Left renal pelvis (tissue), 4 donors: ENCODE data around the gene LSM7. TPM values are rescaled to one million over a fixed set of nuclear protein-coding genes. Genes with fewer than 3 reads are reported as not detected.

Experiments
- DNase-seq, 4 donors: peaks; one replicate each; pipeline ENCODE4 v3.0.0-alpha.2; 2013; ENCODE audit warnings: low read depth in 4 of 4, low spot score in 3 of 4
- polyA plus RNA-seq, 4 donors: library from polyadenylated mRNA; unstranded; fragments of 120-200 nt; gene quantifications; one replicate each; pipeline ENCODE4 v1.2.1, GENCODE V29; 2013; ENCODE audit not compliant: insufficient read length in 4 of 4

The LSM7 gene
- polyA plus RNA-seq, 4 donors = 72.9 to 105 (median 80.2) TPM

DNA sequence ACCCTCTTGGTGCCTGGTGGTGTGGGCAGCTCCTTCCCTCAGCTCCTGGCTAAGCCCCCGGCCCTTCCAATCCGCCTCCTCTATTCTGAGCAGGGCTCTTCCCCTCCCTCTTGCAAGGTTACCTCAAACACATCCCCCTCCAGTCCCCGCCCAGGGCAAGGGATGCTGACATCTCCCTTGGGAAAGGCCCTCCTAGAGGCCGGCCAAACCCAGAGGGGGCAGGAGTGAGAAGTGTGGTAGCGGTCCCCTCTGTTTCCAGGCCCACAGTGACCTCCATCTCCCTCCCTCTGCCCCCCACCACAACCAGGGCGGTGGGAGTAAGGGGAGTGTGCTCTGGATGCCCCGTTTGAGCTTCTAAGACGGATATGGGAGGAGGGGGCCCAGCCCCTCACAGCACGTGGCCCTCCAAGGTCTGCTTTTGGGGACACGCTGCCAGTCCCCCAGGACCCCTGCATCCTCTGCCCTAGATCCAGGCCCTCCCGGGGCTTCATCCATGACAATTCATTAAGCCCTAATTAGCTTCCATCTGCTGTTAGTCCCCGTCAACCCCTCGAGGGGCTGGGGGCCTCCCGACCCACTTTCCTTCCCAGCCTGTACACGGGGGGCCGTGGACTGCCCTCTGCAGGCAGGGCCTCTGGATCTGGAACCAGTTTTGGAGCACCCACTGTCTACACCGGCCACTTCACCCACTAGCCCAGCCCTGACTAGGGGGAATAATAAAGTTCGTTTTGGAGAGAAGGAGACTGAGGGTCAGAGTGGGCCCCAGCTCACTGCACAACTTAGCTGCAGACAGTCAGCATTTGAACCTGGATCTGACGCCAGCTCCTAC is 22.7 kb downstream of the LSM7 start:
- DNase-seq = no peak

DNA sequence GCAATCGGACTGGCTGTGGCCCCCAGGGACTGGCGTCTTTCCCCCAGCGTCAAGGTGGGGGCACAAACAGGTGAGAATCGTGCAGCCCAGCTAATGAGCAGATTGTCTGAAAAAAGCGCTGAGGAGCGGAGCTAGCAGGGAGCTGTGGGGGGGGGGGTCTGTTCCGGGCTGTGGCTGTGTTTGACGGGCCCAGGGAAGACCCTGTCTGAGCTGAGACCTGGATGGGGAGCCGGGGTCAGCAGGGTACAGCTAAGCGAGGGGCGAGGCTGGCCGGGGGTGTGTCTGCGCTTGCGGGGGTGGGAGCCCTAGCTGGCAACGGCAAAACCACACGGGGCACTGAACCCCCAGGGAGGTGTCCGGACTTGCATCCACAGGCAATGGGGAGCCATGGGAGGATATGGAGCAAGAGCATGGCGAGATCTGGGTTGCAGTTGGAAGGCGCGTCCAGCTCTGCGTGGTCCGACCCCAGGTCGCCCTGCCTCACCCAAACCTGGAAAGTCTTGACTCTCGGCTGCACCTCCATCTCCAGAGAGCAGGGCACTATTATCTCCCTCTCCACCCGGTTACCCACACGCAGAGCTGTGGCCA is 25.1 kb downstream of the LSM7 start:
- no peak for DNase-seq

DNA sequence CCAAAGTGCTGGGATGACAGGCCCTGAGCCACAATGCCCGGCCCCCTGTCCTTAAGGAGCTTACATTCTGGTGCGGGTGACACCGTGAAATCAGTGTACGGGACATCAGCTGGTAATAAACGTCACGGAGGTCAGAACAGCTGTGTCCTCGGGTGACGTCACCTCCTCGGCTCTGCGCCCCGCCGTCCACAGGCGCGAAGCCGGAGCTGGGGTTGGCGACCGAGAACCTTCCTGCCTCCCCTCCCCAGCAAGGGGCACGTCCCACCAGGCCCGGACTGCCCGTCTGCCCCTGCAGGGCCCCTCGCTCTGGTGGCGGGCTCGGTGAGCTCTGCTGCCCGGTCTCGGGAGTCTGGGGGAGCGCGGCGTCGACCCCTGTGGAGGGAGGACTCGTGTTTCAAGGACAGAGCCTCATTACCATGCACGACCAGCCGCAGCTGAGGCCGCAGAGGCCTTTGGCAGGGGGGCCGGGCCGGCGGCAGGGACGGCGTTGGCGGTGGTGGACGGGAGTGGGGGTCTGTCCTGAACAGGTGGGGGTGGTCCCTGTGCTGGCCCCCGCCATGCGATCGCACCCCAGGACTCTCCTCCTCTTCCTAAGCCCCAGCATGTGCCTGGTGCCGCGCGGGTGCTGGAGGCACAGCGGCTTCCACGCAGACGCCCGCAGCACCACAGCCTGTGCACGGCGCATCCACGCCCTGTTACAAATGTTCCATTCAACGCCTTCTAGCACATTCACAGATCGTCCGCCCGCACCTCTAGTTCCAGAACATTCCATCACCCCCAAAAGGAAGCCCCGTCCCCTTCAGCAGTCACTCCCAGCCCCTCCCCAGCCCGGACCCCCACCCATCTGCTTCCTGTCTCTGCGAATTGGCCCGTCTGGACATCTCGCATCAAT is 25.8 kb downstream of the LSM7 start:
- no peak for DNase-seq

DNA sequence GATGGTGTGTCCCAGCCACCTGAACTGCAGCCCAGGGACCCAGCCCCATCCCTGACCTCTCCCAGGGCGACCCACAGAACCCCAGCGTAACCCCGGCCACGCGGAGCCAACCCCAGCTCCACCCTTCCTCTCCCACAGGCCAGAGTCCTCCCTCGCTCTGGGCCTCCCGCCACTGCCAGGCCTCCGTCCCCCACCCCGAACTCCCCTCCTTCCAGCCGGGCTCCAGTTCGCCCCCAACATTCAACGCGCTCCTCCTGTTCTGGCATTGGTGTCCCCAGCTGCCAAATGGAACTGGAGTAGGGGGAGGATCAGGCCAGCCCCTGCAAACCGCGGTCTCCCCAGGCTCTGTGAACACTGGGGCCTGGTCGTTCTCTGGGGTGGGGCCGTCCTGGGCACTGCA is 27.9 kb downstream of the LSM7 start:
- DNase-seq = no peak

DNA sequence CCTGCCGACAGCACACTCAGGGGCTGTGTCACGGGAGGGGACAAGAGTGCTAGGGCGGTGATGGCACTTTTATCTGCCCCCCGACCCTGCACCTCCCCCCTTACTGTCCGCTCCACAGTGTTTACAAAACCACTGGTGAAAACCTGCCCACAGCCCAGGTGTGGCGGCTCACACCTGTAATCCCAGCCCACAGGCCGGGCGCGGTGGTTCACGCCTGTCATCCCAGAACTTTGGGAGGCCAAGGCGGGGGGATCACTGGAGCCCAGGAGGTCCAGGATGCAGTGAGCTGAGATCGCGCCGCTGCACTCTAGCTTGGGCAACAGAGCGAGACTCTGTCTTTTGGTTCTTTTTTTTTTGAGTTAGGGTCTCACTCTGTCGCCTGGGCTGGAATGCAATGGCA is 32.2 kb downstream of the LSM7 start:
- no peak for DNase-seq

DNA sequence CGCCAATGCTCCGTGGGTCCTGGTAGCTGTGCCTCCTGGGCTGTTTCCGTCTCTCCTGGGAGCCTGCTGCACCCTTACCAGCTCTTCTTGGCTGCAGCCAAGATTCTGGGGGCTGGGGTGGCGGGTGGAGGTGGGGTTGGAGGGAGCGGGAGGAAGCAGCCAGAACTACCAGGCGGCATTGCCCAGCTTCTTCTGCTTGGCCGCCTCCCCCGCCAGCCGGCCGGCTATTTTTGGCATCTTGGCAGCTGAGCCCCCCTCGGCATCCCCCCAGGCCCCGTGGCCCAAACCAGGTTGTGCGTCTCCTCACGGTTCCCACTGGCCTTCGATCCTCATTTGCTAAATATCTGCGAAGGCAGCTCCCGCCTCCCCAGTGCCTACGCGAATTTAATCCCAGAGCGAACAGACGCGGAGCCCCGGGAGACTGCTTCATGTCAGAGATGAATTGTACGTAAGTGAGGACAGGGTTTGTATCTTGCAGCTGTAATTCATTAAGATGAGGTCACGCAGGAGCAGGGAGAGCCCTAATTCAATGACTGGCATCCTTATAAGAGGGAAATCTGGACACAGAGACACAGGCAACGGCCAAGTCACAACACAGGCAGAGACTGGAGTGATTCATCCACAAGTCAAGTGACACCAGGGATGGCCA is 33.6 kb downstream of the LSM7 start:
- no peak for DNase-seq

DNA sequence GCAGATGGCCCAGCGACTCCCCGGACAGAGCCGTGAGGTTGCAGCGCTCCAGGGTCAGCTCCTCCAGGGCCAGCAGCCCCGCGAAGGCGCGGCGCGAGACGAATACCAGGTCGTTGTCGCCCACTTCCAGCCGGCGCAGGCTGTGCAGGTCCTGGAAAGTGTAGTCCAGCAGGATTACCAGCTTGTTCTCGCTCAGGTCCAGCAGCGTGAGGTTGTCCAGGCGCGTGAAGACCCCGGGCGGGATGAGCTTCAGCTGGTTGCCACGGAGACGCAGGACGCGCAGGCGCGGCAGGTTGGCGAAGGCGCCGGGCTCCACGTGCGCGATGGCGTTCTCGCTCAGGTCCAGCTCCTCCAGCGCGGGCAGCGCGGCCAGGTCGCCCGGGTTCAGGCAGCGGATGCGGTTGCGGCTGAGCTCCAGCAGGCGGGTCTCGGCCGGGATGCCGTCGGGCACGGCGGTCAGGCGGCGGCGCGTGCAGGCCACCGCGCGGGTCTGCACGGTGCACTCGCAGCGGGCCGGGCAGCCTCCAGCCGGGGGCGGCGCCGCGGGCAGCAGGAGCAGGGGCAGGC is 37.1 kb downstream of the LSM7 start:
- DNase-seq = no peak

DNA sequence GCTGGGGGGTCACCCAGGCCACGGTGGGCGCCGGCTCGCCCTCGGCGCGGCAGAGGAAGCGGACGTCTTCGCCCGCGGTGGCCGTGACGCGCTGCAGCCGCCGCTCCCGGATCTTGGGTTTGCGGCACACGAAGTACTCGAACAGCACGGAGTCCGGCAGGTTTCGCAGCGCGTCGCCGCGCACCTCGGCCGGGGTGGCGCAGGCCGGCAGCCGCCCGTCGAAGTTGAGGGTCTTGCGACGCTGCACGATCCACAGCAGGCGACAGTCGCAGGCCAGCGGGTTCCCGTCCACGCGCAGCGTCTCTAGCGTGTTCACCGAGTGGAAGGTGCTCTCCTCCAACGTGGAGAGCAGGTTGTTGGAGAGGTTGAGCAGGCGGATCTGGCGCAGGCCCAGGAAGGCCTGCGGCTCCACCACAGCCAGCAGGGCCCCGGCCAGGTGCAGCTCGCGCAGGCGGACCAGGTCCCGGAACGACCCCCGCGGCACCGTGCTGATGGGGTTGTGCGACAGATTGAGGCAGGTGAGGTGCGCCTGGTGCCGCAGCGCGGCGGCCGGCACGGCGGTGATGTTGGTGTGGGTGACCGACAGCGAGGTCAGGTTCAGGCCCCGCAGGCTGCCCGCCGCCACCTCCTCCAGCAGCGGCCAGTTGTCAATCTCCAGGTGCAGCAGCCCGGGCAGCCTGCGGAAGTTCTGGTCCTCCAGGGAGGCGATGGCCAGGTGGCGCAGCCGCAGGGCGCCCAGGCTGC is 37.8 kb downstream of the LSM7 start:
- DNase-seq = no peak

DNA sequence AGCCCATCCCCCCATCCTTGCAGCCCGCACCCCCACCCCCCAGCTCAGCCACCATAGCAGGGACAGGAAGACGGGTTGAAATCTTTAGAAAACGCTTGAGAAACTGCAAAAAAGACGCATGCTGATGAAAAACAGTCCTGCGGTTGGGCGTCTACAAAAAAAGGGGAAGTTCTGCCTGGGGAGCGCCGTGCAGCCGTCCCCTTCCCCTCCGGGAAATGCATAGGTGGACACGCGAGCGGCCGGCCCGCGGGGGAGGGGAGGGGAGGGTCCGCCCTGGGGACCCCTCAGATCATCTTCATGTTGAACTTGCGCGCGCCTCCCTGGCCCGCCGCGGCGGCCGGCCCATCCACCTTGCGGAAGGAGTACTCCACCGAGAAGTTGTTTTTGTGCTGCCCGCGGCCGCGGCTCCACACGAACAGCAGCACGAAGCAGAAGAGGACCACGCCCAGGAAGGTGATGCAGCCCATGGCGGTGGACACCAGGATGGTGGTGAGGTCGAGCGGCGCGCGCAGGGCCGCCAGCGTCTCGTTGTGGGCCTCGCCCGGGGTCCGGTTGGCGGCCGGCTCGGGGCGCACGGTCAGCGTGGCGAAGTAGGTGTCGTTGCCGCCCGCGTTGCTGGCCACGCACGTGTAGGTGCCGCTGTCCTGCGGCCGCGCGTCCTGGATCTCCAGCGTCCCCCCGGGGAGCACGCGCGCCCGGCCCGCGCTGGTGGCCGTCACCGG is 38.5 kb downstream of the LSM7 start:
- DNase-seq = no peak

DNA sequence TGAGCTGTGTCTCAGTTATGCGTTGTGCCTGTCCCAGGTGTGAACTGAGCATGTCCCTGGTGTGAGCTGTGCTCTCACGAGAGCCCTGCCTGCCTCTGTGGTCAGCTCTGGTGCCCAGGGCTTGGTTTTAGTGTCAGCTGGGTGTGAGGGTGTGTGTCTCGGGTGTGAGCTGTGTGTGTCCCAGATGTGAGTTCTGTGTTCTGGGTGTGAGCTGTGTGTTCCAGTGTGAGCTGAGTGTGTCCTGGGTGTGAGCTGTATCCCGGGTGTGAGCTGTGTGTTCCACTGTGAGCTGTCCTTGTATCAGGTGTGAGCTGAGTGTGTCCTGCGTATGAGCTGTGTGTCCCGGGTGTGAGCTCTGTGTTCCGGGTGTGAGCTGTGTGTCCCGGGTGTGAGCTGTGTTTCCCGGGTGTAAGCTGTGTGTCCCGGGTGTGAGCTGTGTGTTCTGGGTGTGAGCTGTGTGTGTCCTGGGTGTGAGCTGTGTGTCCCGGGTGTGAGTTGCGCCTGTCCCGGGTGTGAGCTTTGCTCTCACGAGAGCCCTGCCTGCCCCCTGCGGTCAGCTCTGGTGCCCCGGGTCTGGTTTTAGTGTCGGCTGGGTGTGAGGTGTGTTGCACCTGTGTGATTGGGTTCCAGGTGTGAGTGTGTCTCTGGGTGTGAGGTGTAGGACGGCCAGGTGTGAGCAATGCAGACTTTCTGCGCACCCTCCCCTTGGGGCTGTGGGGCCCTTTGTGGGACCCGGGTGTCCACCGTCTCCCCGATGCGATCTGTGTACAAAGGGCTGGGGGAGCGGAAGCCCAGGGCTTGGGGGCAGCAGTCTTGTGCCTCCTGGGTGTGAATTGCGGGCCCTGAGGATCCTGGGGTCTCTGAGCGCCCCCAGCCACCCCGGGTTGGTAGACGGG is 39.3 kb downstream of the LSM7 start:
- DNase-seq = no peak

DNA sequence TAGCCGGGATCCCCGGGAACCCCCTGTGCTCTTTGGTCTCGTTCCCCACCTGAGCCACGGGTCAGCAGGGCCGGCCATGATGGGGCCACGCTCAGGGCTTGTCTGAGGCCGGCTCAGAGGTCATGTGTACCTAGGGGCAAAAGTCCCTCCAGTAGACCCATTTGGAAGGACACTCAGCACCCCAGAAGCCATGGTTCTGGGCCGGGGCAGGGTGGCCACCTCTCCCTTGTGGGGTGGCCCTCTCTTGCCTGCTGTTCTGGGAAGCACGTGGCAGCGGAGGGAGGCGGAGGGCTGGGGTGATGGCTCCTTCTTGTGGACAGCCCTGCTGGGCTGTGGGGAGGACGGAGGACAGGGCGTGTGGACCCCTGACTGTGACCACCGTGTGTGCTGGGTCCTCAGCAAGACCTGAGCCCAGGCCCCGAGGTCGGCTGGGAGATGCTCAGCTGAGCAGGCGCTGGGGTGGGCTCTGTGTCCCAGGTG is 40.0 kb downstream of the LSM7 start:
- DNase-seq = no peak

DNA sequence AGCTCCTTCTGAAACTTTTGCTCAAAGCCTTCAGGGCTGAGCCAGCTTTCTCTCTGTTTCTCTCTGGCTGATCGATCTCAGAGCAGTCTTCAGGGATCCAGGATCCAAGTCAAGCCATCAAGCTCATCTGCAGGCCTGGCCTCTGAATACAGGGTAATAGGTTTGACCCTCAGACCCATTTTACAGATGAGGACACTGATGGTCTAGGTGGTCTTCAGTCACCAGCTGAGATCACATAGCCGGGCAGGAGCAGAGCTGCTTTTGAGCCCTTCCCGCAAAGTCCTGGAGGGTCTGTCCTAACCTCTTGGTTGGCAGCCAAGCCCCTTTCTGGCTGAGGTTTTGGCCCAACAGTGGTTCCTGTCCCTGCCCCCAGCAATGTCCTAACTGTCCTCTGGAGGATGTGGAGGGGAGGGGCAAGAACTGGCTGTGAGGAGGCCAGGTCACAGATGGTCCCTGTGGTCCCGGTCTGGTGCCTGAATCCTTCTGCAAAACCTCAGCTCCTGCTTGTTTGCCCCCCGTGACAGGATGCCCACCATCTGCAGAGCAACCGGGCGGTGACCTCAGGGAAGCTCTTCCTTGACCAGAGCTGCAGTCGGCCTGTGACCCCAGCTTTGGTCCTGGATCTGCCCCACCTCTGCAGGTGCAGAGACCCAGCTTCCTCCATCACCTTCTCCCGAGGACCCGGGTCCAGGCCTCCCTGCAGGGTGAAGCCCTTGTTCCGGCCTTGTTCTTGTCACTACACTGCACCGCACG is 40.6 kb downstream of the LSM7 start:
- DNase-seq = no peak

DNA sequence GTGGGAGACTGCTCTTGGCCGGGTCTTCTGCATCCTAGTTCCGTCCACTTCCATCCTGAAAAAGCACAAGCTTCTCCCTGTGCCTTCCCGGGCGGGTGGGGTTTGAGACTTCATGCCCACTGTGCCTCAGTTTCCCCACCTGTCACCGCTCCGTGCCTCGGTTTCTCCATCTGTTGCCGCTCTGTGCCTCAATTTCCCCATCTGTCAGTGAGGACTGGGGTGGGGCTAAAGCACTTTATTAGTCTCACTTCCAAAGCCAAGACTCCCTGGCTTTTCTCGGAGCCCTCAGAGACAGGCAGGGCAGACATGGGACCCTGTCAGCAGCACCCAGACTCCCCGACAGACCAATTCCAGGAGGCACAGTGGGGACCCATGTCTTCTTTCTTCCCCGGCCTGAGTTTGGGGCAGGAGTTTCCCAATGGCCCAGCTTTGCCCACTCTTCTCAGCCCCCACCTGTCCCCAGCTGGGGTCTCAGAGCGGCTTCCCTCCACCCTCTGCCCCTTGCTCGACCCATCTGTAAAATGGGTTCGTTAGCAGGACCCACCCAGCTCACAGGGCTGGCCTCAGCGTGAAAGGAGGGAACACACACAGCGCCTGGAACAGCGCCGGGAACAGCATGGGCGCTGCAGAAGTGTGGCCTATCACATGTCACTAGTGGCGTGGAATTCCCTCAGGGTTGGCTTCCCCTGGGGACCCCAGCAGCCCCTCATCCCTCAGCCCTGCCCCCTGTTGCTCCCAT is 41.8 kb downstream of the LSM7 start:
- no peak for DNase-seq

DNA sequence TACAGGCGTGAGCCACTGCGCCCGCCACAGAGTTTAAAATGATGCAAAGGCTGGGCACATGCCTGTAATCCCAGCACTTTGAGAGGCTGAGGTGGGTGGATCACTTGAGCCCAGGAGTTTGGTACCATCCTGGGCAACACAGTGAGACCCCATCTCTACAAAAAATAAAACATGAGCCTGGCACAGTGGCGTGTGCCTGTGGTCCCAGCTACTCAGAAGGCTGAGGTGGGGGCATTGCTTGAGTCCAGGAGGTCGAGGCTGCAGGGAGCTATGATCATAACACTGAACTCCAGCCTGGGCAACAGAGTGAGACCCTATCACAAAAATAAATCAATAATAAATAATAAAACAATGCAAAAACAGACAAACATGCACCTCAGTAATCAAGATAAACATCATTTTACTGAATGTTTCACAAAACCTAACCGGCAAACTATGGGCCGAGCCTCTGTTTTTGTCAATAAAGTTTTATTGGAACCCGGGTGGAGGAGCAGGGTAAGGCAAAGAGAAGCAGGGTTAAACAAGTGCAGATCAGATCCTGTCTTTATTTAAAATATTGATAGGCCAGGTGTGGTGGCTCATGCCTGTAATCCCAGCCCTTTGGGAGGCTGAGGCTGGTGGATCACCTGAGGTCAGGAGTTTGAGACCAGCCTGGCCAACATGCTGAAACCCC is 44.4 kb downstream of the LSM7 start:
- DNase-seq = no peak

DNA sequence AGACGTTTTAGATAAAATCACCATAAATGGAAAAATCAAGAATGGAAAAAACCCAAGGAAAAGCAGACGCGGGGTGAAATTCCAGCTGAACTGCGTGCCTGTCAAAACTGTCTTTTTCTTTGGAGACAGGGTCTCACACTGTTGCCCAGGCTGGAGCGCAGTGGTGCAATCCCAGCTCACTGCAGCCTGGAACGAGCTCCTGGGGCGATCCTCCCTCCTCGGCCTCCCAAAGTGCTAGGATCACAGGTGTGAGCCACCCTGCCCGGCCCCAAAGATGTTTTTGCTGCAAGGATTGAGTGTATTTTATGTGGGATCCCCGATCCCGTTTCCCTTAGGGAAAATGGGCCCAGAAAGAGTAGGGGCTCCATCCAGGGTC is 45.5 kb downstream of the LSM7 start:
- no peak for DNase-seq
